Inflammatory macrophage treated with lipopolysaccharide for 4 hours (primary cell): Measurements from ENCODE around the gene STEAP1B.
A peak's percentile ranks its signal among the peaks of the same experiment; 100 is the strongest.
"Not testable (repeated sequence)": the region's sequence is repeated elsewhere in the genome, so short reads cannot be mapped to it uniquely, and the experiment has no call there.

ENCODE experiments used
- DNase-seq: peaks from one replicate; pipeline ENCODE4 v3.0.0-alpha.2; 2020

STEAP1B gene

GRCh38 chr7:22499888-22500689, at the start of gene STEAP1B:
TSS of gene STEAP1B (minus strand) at chr7:22500188. CDS start at chr7:22494855, 5,333 bp downstream.
- peak; percentile 81 for DNase-seq

DNA sequence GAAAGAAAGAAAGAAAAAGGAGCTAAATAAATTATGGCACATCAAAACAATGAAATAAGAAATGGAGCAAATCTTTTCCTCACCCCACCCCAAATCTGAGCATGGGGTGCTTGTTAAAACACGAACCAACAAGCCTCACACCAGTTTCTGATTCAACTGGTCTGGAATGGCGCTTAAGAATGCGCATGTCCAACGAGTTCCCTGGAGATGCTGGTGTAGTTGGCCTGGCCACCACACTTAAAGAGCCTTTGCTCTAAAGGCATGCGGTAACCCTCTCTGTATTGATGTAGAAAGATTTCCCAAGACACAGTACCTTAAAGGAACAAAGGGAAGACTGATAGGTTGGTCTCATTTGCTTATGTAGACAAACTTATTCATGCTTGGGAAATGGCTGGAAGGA, 49.1 kb upstream of the STEAP1B start:
- no peak for DNase-seq

- DNase-seq, result no peak
Measured at GRCh38 chr7:22548313-22548712, 48.3 kb upstream of the STEAP1B start.

DNA sequence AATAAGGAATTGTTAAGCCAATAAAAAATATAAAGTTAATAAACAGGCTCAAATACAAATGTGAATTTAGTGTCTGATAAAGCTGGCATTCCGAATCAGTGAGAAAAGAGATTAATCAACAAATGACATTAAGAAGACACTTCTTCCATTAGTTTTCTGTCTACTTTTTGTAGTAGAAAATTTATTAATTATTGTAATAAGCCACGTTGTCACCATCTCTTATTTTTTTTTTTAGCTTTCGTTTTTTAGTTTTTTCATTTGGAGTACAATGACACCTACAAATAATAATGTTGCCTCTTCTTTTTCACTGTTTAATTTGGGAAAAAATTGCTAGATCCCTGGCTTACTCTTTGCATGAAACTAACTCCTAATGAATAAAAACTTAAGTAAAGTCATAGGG, 46.8 kb upstream of the STEAP1B start:
- DNase-seq, result no peak

DNA sequence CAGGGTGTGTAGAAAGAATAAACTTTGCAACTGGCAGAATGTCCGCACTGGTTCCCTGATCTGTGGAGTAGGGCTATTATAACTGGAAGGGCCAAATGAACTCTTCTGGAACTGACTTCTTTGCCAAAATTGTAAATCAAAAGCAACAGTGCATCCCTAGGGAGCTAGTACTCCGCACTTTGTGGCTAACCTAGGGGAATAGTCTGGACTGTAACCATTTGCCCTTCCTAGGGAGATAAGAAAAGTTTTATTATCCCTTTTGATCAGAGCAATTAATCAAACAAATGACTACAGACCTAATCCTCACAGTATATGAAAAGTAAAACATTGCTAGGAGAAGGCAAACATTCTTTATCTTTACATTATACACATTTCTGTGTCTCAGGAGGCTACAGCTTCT, 45.5 kb upstream of the STEAP1B start:
- no peak for DNase-seq

DNA sequence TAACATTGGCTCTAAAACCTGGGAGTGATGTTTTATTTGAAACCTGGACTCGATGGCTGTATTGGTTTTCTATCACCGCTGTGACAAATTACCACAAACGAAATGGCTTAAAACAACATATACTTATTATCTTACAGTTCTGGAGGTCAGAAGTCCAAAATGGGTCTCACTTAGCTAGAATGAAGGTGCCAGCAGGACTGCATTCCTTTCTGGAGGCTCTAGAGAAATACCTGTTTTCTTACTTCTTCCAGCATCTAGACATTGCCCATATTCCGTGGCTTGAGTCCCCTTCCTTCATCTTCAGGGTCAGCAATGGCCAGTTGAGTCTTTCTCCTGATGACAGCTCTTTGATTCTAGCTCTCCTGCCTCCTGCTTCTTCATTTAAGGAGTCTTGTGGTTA, 44.3 kb upstream of the STEAP1B start:
- DNase-seq, result no peak

DNA sequence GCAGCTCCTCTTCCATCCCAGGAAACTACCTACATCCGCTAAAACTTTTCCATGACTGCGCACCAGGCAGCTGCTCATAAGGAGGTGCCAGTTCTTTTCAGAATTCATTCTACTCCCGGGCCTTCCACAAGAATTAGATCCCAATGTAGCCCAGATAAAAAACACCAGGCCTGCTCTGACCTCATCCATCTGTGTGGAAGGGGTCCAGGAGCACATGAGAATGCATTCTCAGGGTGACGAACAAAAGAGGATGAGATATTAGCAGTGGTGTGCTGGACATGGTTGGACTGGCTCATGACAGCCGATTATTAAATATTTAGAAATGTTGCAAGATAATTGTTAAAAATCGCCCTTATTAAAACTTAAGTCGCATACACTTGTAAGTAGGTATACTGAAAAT, 43.2 kb upstream of the STEAP1B start:
- no peak for DNase-seq

- DNase-seq, result no peak
Measured at GRCh38 chr7:22542669-22543068, 42.7 kb upstream of the STEAP1B start.

DNA sequence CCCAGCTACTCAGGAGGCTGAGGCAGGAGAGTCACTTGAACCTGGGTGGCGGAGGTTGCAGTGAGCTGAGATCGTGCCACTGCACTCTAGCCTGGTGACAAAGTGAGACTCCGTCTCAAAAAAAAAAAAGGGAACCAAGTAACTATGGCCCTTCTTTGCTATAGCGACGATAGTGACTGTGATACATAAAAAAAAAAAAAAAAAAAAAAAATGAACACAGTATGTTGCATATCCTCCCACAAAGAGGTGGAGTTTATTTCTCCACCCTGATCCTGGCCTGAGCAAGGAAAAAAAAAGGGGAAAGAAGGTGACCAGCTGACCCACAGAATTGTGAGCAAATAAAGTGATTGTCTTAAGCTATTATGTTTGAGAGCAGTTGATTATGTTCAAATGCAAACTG, 42.3 kb upstream of the STEAP1B start:
- DNase-seq, result peak; percentile 55

GRCh38 chr7:22541789-22542188, 41.8 kb upstream of the STEAP1B start:
- DNase-seq, result no peak

- DNase-seq, result not testable (repeated sequence)
Measured at GRCh38 chr7:22528537-22528936, 28.5 kb upstream of the STEAP1B start.

DNA sequence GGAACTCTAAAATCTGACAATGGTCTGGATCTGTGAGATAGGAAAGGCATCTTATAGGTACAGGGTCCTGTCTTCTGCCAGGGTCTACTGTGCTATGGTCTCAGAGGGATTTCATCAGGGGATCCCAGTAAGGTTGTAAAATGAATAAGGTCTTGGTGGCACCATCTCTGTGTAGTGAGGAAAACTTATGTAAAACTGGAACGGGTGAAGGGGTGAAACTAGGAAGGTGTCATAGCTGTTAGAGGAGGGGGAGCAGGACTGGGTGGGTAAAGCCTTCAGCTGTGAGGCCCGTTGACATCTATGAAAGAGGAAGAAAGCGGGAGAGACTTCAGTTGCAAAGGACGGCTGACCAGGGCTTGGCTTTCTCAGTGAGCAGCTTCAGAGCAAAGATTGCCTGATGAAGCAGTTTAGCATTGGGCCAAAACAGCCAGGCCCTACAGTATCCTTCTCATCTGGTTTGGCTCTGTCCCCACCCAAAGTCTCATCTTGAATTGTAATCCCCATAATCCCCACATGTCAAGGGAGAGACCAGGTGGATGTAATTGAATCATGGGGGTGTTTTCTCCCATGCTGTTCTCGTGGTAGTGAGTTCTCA, 24.5 kb upstream of the STEAP1B start:
- not testable (repeated sequence) for DNase-seq

- DNase-seq, result peak; percentile 79
Measured at GRCh38 chr7:22523478-22524352, 23.7 kb upstream of the STEAP1B start.

DNA sequence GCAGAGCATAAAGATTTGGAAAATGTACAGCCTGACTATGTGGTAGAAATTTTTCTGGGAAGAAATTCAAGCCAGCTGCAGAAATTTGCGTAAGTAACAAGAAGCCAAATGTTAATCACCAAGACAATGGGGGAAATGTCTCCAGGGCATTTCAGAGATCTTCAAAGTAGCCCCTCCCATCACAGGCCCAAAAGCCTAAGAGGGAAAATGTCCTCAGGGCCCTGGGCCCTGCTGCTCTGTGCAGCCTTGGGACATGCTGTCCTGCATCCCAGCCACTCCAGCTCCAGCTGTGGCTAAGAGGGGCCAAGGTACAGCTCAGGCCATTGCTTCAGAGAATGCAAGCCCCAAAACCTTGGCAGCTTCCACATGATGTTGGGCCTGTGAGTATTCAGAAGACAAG, 19.6 kb upstream of the STEAP1B start:
- not testable (repeated sequence) for DNase-seq

DNA sequence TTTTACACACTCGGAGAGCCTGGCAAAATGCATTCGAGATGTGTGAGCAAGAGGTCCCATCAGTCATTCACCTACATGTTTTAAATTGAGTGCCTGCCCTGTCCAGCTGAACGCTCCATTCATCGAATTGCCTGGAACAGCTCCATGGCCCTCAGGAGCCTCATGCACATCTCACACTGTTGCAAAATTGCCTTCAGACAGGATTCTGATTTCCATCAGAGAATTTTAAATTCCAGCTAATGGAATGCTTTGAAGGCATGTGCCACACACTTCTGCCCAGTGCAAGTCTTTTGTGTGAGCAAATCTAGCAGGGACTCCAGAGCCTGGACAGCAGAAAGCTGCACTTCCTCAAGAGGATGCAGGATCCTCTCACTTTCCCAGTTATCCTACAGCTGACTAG, 17.0 kb upstream of the STEAP1B start:
- not testable (repeated sequence) for DNase-seq

GRCh38 chr7:22514963-22515362, 15.0 kb upstream of the STEAP1B start:
- DNase-seq, result not testable (repeated sequence)

DNA sequence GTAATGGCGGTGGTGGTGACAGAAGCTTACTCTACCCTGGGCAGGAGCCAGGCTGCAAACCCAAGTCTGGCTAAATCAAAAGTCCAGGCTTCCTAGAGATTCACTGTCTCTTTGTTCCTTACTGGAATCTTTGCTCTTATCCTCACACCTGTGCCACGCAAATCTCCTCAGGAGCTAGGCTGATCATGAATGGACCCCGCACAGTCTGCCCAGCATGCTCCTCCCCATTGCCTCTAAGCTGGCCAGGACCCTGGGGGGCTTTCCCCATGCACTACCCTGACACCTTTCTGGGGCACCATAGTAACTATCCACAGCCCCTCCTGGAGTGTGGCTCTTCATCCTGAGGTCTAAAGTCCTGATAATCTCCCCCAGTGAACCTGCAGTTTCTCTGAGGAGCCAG, 7.3 kb upstream of the STEAP1B start:
- DNase-seq, result not testable (repeated sequence)

GRCh38 chr7:22506316-22507020, 6.5 kb upstream of the STEAP1B start:
- DNase-seq, result not testable (repeated sequence)

GRCh38 chr7:22504519-22504918, 4.5 kb upstream of the STEAP1B start:
- not testable (repeated sequence) for DNase-seq

- DNase-seq, result not testable (repeated sequence)
Measured at GRCh38 chr7:22502104-22502503, 2.1 kb upstream of the STEAP1B start.

- peak; percentile 31 for DNase-seq
Measured at GRCh38 chr7:22501336-22501735, 1.3 kb upstream of the STEAP1B start.

DNA sequence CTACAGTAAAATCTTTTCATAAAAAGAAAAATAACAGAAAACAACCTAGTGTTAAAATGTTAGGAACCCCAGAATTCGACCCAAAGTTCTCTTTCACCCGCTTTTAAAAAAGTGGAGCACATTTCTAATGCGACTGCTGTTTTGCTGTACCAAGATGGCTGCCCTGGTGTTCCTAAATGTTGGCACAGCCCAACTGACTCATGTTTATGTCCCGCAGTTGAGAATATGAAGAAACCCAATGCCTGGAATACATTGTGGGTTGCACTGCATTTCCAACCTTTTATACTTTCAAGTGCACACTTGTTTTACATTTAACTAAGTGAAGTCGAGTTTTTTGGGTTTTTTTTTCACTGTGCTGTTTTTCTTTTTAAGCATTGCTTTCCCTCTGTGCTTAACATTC, 944 bp downstream of the STEAP1B start:
- no peak for DNase-seq

DNA sequence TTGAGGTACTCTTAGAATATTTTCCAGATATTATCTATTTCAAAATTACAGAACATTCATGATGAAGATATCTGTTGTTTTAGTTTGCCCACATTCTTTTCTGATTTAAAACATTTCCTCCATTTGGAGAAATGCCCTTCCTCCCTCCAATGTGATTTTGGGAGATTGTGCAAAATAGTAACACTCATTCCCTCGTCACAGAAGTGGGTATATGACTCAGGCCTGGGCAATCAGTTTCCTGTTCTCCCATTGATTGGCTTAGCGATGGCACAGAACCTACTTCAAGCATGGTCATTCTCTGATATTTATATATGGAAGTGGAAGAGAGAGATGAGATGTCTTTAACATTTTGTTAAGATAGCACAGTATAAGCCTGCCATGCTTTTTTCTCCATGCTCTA, 3.1 kb downstream of the STEAP1B start:
- DNase-seq, result peak; percentile 33
